ENCODE data around the gene LTK. TPM values are rescaled to one million over a fixed set of nuclear protein-coding genes. Genes with fewer than 3 reads are reported as not detected.
"Not testable (repeated sequence)": the region's sequence is repeated elsewhere in the genome, so short reads cannot be mapped to it uniquely, and the experiment has no call there.

The LTK gene
- polyA plus RNA-seq, 4 donors = 0.64 to 3.4 (median 2.0) TPM

DNA sequence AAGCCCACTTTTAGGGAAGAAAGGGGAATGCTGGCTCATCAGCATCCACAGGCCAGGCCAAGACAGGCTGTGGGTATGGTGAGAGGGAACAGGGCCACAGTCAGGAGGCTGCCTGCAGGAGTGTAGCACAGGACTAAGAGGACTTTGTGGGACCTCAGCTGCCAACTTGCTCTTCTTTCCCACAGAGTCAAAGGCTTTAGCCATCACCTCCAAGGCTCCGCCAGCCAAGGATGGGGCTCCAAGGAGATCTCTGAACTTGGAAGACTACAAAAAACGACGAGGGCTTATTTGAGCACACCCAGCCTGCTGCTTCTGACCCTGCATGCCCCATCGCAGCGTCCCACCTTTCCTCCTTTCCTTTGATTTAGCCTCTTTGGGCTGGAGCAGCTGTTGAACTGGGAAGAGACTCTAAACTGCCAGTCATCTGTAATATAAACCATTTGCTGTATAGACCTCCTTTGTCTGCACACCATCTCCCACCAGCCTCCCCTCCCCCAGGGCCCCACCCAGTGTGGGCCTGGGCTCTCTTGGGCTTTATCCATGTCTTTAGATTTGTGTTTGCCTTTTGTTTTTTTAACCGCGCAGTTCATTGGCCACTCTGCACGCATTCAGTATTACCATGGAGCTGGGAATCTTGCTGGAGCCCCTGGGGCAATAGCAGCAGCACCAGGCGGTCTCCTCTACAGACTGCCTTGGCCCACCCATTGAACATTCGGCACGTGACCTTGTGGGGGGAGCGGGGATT is 33.1 kb downstream of the LTK start:
- DNase-seq (ENCODE audit: low read depth in 4 of 4, low spot score in 3 of 4) = no peak

- no peak for DNase-seq (ENCODE audit: low read depth in 4 of 4, low spot score in 3 of 4)
Observed at GRCh38 chr15:41476416-41477048, 37.1 kb downstream of the LTK start.

DNA sequence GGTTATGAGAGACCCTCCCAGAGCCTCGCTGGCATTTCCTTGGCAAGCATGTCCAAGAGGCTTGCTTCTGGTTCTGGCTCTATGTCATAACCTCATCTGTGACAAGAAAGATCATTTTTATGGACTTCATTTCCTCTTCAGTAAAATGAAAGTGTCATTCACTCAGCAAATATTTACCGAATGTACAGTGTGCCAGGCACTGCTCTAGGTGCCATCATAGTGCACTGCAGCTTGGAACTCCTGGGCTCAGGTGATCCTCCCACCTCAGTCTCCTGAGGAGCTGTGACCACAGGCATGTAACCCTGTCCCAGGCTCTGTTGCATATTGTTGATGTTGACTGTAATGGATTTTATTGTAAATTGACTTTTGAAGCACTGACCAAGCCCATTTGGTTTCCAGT is 38.7 kb downstream of the LTK start:
- no peak for DNase-seq (ENCODE audit: low read depth in 4 of 4, low spot score in 3 of 4)

DNA sequence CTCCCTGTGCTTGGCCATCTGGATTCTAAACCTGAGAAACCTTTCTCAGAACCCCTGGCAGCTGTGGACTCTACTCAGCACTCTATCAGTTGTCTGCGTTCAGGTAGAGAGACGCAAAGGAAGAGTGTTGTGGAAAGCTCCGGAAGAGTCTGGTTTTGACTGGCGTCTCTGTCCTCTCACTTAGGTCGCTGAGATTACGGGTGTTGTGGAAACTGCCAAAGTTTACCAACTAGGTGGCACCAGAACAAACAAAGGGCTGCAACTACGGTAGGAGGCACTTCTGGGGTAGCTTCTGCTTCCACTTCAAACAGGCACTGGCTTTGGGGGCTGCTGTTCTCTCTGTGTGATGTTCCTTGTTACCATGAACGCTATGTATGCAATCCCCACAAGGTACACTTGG is 39.2 kb downstream of the LTK start:
- DNase-seq (ENCODE audit: low read depth in 4 of 4, low spot score in 3 of 4) = no peak

DNA sequence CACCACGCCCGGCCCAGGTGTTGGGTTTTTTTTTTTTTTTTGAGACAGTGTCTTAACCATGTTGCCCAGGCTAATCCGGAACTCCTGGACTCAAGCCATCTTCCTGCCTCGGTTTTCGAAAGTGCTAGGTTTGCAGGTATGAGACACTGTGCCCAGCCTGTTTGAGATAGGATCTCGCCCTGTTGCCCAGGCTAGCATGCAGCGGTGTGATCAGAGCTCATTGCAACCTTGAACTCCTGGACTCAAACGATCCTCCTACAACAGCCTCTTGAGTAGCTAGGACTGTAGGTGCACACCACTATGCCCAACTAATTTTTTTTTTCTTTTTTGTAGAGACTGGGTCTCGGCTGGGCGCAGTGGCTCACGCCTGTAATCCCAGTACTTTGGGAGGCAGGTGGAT is 40.2 kb downstream of the LTK start:
- DNase-seq (ENCODE audit: low read depth in 4 of 4, low spot score in 3 of 4) = no peak

DNA sequence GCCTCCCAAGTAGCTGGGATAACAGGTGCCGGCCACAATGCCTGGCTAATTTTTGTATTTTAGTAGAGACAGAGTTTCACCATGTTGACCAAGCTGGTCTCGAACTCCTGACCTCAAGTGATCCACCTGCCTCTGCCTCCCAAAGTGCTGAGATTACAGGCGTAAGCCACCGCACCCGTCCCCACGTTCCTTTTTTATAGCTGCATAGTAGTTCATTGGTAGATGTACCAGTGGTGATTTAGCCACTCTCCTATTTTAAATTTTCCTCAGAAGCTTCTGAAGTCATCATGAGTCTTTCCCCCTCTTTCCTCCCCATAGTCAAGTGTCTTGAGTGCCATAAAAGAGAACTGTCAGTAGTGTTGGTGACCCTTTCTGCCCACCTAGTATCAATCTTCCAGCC is 44.0 kb downstream of the LTK start:
- DNase-seq (ENCODE audit: low read depth in 4 of 4, low spot score in 3 of 4) = not testable (repeated sequence)

- DNase-seq (ENCODE audit: low read depth in 4 of 4, low spot score in 3 of 4) = no peak
Observed at GRCh38 chr15:41466711-41467110, 46.9 kb downstream of the LTK start.

DNA sequence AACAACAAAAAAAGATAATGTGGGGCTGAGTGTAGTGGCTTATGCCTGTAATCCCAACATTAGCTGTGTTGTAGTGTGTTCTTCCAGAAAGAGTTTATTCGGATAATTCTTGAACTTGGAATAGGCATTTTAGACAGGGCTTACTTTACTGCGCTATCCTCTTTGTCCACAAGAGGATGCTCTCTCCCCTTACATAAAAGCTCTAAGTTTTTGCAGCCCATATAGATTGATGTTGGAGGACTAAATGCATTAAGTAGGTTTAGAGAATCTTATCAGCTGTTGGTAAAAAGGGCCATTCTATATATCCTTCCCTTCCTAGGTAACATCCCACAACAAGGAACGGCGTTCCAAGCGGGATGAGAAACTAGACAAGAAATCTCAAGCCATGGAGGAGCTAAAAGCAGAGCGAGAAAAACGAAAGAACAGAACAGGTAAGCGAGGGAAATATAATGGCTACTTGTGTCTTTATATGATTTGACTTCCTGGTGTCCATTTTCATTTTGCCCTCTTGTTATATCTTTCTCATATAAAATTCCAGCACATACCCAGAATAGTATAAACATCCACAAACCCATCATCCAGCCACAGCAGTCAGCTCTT is 47.7 kb downstream of the LTK start:
- peak in 2 of 4 donors; percentile 17 to 22 for DNase-seq (ENCODE audit: low read depth in 4 of 4, low spot score in 3 of 4)

DNA sequence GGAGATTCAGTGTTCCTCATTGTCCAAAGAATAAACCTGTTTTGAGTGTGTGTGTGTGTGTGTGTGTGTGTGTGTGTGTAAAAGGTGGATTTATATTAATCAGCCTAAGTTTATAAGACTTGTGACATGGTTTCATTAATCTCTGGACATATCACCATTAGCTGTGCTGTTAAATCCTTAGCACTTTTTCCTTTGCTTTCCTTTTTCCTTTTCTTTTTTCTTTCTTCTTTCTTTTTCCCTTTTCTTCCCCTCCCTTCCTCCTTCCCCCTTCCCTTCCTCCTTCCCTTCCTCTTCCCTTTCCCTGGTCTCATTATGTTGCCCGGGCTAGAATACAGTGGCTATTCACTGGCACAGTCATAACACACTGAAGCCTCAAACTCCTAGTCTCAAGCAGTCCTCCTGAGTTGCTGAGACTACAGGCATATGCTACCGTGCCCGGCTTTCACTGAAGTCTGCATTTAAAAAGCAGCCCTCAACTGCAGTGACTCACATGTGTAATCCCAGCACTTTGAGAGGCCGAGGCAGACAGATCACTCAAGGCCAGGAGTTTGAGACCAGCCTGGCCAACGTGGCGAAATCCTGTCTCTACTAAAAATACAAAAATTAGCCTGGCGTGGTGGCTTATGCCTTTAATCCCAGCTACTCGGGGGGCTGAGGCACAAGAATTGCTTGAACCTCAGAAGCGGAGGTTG is 48.6 kb downstream of the LTK start:
- DNase-seq (ENCODE audit: low read depth in 4 of 4, low spot score in 3 of 4) = no peak

GRCh38 chr15:41462084-41462795 is 51.4 kb downstream of the LTK start:
- no peak for DNase-seq (ENCODE audit: low read depth in 4 of 4, low spot score in 3 of 4)

Other genes with a start within 250 kb of the LTK start
- 1 to 10 TPM; 7.5 to 9.6 (median 9.0) TPM for gene OIP5, start 181.2 kb downstream of the LTK start, polyA plus RNA-seq (ENCODE audit: insufficient read length in 4 of 4)
- gene NUSAP1, start 180.9 kb downstream of the LTK start, polyA plus RNA-seq (ENCODE audit: insufficient read length in 4 of 4) = 100 to 1,000 TPM in 1 of 4 donors, 10 to 100 TPM in 3; 89.9 to 101 (median 92.3) TPM
- 10 to 100 TPM; 17.4 to 31.5 (median 24.7) TPM for gene NDUFAF1, start 111.3 kb downstream of the LTK start, polyA plus RNA-seq (ENCODE audit: insufficient read length in 4 of 4)
- 10 to 100 TPM; 71.7 to 80.7 (median 73.4) TPM for gene RTF1, start 96.7 kb downstream of the LTK start, polyA plus RNA-seq (ENCODE audit: insufficient read length in 4 of 4)
- under 1 TPM; 0.53 to 0.95 (median 0.63) TPM for gene ITPKA, start 20.0 kb downstream of the LTK start, polyA plus RNA-seq (ENCODE audit: insufficient read length in 4 of 4)
- gene RPAP1, start 30.4 kb upstream of the LTK start, polyA plus RNA-seq (ENCODE audit: insufficient read length in 4 of 4) = 10 to 100 TPM; 20.2 to 38.9 (median 32.2) TPM
- gene TYRO3, start 45.4 kb upstream of the LTK start, polyA plus RNA-seq (ENCODE audit: insufficient read length in 4 of 4) = 100 to 1,000 TPM in 3 of 4 donors, 10 to 100 TPM in 1; 79.4 to 162 (median 138) TPM
- gene MGA, start 146.6 kb upstream of the LTK start, polyA plus RNA-seq (ENCODE audit: insufficient read length in 4 of 4) = 10 to 100 TPM; 26.8 to 37.2 (median 34.3) TPM